Effector memory CD4-positive, alpha-beta T cell (primary cell): Measurements from ENCODE around the gene PBX1.

Source experiments
- DNase-seq, 3 donors: peaks; one replicate each; pipeline ENCODE4 v3.0.0-alpha.2; 2020
- H3K27ac ChIP-seq: 2 replicates; pipeline ENCODE4 v1.7.0; 2013; ENCODE audit warnings: mild to moderate bottlenecking, low read length, moderate library complexity; ENCODE audit not compliant: insufficient read depth, poor library complexity, severe bottlenecking
- H3K27me3 ChIP-seq: replicated peaks from 2 replicates; pipeline ENCODE4 v1.7.0; 2013; ENCODE audit warnings: mild to moderate bottlenecking, low read length; ENCODE audit not compliant: insufficient read depth, control insufficient read depth, poor library complexity, severe bottlenecking
- H3K36me3 ChIP-seq: 2 replicates; pipeline ENCODE4 v1.7.0; 2013; ENCODE audit warnings: mild to moderate bottlenecking, low read length, moderate library complexity; ENCODE audit not compliant: control insufficient read depth, insufficient read depth
- H3K4me1 ChIP-seq: 2 replicates; pipeline ENCODE4 v1.7.0; 2013; ENCODE audit warnings: low read length, mild to moderate bottlenecking; ENCODE audit not compliant: control insufficient read depth, insufficient read depth, poor library complexity, severe bottlenecking
- H3K4me3 ChIP-seq: 2 replicates; pipeline ENCODE4 v1.7.0; 2013; ENCODE audit warnings: low read length, low read depth, mild to moderate bottlenecking; ENCODE audit not compliant: insufficient read depth, poor library complexity, severe bottlenecking
- H3K9me3 ChIP-seq: 2 replicates; pipeline ENCODE4 v1.7.0; 2013; ENCODE audit warnings: mild to moderate bottlenecking, low read length, moderate library complexity; ENCODE audit not compliant: control insufficient read depth

Gene PBX1

DNA sequence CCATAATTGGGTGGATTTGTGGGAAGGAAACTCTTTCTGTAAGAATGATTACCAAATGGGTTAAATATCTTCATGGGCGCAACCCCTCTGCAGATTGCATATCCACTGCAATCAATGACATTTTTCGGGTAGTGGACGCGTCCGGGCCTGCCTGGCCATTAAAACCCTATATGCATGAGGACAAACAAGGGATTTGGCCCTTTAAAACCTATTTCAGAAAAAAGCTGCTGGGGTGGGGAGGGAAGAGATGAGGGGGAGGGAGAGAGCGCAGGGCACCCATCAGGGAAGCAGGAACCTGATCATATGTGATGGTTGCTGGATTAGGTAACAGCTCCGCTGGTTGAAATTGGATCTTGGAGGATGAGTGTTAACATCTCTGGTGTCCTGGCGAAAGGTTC, 228.8 kb downstream of the PBX1 start:
- H3K27me3 ChIP-seq: no peaks in the 10 kb centered on the region
- no peak overlapping the region for H3K4me3 ChIP-seq
- no peak for DNase-seq
- no peaks in the 10 kb centered on the region for H3K36me3 ChIP-seq
- no peaks in the 10 kb centered on the region for H3K4me1 ChIP-seq
- no peak overlapping the region for H3K27ac ChIP-seq
- no peaks in the 10 kb centered on the region for H3K9me3 ChIP-seq

DNA sequence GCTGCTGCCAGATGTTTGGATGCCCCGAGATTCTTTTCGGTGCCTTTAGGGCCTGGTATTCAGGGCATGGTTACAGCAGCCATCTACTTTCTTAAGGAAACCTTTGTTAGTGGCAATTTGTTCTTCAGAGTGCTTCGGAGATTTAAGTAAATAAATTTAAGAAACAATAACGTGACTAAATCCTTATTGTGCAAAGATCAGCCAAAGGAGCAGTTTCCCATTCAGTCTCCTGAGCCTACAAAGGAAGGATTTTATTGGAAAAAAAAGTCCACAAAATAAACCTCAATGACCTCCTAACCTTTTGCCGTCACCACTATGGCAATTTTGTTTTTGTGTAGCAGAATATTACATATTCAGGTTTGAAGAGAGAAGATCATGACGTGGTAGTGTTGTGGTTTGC, 231.1 kb downstream of the PBX1 start:
- Histone ChIP-seq H3K27ac (no peak overlapping the region), H3K4me3 (no peak overlapping the region), H3K4me1 (no peaks in the 10 kb centered on the region), H3K36me3 (no peaks in the 10 kb centered on the region), H3K27me3 (no peaks in the 10 kb centered on the region), H3K9me3 (no peaks in the 10 kb centered on the region)
- DNase-seq: no peak

DNA sequence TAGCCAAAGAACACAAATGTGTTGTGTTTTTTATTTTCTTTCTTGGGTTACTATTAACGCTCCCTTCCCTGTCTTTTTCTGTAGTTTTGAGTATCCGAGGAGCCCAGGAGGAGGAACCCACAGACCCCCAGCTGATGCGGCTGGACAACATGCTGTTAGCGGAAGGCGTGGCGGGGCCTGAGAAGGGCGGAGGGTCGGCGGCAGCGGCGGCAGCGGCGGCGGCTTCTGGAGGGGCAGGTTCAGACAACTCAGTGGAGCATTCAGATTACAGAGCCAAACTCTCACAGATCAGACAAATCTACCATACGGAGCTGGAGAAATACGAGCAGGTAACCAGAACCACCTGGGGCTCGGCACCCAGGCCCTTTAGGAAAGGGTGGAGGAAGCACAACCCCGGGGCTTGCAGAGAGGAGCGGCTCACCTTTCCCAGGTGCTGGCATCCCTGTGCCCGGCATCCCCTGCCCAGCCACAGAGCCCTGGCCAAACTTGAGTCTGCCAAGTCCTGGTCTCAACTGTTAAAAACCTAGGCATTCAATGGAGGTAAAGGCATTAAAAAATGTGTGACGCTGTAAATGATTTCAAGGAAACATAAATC, 233.5 kb downstream of the PBX1 start:
- H3K36me3 ChIP-seq: no peaks in the 10 kb centered on the region
- no peak for DNase-seq
- H3K4me3 ChIP-seq: no peak overlapping the region
- H3K9me3 ChIP-seq: no peaks in the 10 kb centered on the region
- no peaks in the 10 kb centered on the region for H3K4me1 ChIP-seq
- no peaks in the 10 kb centered on the region for H3K27me3 ChIP-seq
- H3K27ac ChIP-seq: no peak overlapping the region

DNA sequence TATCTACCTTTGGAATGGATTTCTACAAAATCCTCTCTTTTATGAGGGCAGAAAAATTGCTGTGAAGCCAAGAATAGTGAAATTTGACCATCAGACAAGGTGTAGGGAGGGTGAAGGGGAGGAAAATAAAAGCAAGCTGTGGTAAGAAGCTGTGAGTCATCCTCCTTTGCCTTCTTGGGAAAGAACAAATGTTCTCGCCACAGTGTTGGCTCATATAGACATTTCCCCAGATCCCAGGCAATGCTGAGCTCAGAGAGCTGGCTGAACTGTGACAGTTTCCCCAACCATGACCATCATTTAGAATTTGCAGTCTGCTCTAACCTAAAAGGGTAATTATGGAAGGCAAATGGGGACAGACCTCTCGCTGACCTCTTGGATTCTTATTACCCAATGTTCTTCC, 235.4 kb downstream of the PBX1 start:
- no peak overlapping the region for H3K27ac ChIP-seq
- no peak for DNase-seq
- H3K4me3 ChIP-seq: no peak overlapping the region
- no peaks in the 10 kb centered on the region for H3K4me1 ChIP-seq
- no peaks in the 10 kb centered on the region for H3K27me3 ChIP-seq
- no peaks in the 10 kb centered on the region for H3K9me3 ChIP-seq
- H3K36me3 ChIP-seq: no peaks in the 10 kb centered on the region

DNA sequence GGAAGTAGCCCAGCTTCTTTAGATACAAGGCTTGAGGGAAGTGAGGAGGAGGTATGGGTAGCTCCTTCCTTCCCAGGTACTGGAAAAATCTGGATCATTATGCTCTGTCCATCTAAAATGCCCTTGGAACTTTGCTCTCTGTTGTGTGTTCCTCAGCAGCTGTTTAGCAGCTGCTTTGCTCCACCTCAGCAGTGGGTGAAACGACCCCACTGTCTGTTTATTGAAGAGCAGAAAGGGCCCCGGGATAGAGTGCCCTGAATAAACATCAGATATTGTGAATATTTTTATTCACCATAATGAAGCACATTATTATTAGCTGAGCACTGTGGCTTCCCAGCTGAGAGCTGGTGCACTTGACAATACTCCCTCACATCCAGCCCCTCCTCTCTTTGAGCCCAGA, 237.9 kb downstream of the PBX1 start:
- H3K4me3 ChIP-seq: no peak overlapping the region
- H3K27me3 ChIP-seq: no peaks in the 10 kb centered on the region
- no peaks in the 10 kb centered on the region for H3K36me3 ChIP-seq
- H3K27ac ChIP-seq: no peak overlapping the region
- no peak for DNase-seq
- H3K9me3 ChIP-seq: no peaks in the 10 kb centered on the region
- no peaks in the 10 kb centered on the region for H3K4me1 ChIP-seq

DNA sequence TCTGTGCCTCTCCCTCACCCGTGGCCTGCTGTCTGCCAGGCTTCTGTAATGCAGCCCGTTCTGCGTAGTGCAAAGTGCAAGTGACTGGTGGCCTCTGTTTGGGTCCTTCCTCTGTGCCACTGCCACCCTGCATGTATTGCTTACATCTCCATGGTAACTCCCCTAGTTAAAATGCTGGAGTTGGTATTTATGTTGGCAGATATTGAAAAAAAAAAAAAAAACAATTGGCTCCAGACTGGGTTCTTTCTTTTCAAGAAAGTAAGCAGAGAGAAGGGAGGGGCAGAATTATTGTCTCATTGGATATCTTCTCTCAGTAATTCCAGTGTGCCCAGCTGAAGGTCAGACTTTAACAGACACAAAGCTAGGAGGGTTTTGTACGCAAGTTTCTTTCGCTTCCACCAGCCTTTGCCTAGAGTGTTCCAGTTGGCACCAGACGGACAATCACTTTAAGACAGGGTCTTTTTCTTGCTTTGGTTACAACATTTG, 242.3 kb downstream of the PBX1 start:
- Histone ChIP-seq H3K36me3 (no peaks in the 10 kb centered on the region), H3K27ac (no peak overlapping the region), H3K4me3 (no peak overlapping the region), H3K27me3 (no peaks in the 10 kb centered on the region), H3K4me1 (no peaks in the 10 kb centered on the region), H3K9me3 (no peaks in the 10 kb centered on the region)
- no peak for DNase-seq

DNA sequence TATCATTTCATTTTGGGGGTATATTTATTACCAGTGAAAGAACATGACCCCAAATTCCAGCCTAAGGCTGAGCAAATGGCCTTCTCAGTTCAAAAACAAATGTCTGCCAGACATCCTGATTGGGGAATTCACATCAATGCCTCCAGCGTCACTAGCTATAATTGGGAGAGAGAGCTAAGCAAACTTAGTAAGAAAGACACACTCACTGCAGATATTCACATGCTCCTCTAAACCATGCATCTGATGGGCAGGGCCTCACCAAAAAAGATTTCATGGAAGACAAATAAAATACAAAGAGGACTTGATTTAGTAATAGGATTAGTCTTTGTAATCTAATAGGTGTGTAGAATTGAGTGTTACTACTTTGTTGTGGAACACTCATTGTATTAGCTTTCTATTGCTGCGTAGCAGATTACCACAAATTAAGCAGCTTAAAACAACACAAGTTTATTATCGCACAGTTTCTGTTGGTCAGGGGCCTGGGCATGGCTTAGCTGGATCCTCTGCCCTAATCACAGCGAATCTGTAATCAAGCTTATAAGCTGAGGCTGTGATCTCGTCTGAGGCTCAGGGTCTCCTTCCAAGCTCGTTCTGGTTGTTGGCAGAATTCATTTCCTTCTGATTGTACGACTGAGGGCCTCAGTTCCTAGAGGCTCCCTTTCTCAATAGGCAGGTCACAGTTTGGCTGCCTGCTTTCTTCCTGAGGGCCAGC, 243.0 kb downstream of the PBX1 start:
- Histone ChIP-seq H3K27ac (no peak overlapping the region), H3K4me1 (no peaks in the 10 kb centered on the region), H3K9me3 (no peaks in the 10 kb centered on the region), H3K36me3 (no peaks in the 10 kb centered on the region), H3K27me3 (no peaks in the 10 kb centered on the region), H3K4me3 (no peak overlapping the region)
- DNase-seq: no peak

DNA sequence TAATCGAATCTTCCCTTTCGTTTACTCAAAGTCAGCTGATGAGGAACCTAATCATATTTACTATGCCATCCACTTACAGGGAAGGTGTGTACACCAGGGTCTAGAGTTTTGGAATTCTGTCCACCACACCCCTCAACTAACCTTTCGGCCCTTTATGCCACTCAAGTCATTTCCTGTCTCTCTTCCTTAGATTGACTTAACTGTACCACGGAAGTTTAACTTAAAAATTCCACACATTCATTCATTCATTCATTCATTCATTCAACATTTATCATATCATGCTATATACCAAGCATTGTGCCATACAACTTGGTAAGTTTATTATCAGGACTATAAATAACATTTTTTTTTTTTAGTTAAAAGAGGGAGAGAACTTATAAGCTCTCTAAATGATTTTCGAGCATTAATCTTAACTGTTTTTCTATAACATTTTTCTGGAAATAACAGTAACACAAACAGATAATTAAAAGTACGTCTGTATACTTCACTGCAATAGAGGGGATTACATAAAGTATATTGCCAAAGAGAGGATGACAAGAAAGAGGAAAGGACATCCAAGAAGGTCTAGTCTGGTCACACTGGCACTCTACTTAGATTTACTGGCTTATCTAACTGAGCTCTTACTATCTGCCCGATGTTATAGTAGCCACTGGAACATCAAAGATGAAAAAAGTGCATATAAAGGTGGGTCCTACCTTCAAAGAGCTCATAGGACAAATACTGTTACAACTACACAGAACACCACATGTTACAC, 243.7 kb downstream of the PBX1 start:
- no peak overlapping the region for H3K27ac ChIP-seq
- H3K4me3 ChIP-seq: no peak overlapping the region
- no peak for DNase-seq
- no peaks in the 10 kb centered on the region for H3K9me3 ChIP-seq
- no peaks in the 10 kb centered on the region for H3K36me3 ChIP-seq
- no peaks in the 10 kb centered on the region for H3K4me1 ChIP-seq
- H3K27me3 ChIP-seq: no peaks in the 10 kb centered on the region

DNA sequence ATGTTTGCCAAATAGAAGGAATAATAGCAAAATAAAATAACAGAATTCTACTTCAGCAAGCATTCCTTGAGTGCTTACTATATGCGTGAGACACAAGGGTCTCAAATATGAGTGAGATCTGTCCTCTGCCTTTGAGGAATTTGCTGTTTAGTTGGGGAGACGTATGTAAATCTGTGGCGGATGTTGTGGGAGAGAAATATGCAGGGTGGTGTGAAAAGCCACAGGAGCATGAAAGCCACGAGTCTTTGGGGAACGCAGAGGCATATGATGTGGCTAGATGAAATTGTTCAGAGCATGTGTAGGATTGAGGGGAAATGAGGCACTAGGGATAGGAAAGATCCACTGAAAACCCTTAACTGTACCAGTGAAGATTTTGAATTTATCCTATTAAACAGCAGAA, 244.4 kb downstream of the PBX1 start:
- H3K27me3 ChIP-seq: no peaks in the 10 kb centered on the region
- DNase-seq: no peak
- H3K9me3 ChIP-seq: no peaks in the 10 kb centered on the region
- H3K27ac ChIP-seq: no peak overlapping the region
- H3K36me3 ChIP-seq: no peaks in the 10 kb centered on the region
- H3K4me3 ChIP-seq: no peak overlapping the region
- H3K4me1 ChIP-seq: no peaks in the 10 kb centered on the region

DNA sequence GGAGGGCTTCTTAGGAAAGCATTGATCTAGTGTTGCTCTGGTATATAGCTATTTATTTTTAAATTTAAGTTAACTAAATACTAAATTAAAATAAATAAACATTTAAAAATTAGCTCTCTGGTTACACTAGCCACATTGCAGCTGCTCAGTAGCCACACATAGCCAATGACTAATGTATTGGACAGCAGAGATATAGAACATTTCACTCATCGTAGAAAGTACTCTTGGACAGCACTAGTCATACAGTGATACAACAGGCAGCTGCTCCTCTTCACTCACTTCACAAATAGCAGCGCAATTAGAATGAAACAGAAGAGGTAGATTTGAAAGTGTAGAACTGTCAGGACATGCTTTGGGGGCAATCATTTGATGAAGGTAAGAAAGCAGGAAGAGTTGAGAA, 245.4 kb downstream of the PBX1 start:
- no peak overlapping the region for H3K27ac ChIP-seq
- H3K4me3 ChIP-seq: no peak overlapping the region
- DNase-seq: no peak
- no peaks in the 10 kb centered on the region for H3K9me3 ChIP-seq
- H3K27me3 ChIP-seq: no peaks in the 10 kb centered on the region
- no peaks in the 10 kb centered on the region for H3K4me1 ChIP-seq
- no peaks in the 10 kb centered on the region for H3K36me3 ChIP-seq
